Esophagus (tissue), 2 donors: ENCODE measurements around the gene DAP3. TPM values are rescaled to one million over a fixed set of nuclear protein-coding genes. Genes with fewer than 3 reads are reported as not detected.
"Not testable (repeated sequence)": the region's sequence is repeated elsewhere in the genome, so short reads cannot be mapped to it uniquely, and the experiment has no call there.

ENCODE experiments used
- H3K27ac ChIP-seq, 2 donors: one replicate each; pipeline ENCODE4 v1.5.1; 2013; ENCODE audit warnings: low read depth in 2 of 2, mild to moderate bottlenecking in 2 of 2, inconsistent platforms in 1 of 2, low read length in 1 of 2, moderate library complexity in 1 of 2
- H3K27me3 ChIP-seq, 2 donors: one replicate each; pipeline ENCODE4 v1.6.1; 2013; ENCODE audit warnings: low read length in 2 of 2, control low read depth in 1 of 2, mild to moderate bottlenecking in 1 of 2; ENCODE audit not compliant: insufficient read depth in 2 of 2, control insufficient read depth in 1 of 2
- H3K36me3 ChIP-seq, 2 donors: one replicate each; pipeline ENCODE4 v1.6.1; 2013; ENCODE audit warnings: low read length in 1 of 2; ENCODE audit not compliant: control insufficient read depth in 2 of 2, insufficient read depth in 2 of 2
- H3K4me1 ChIP-seq, 2 donors: one replicate each; pipeline ENCODE4 v1.6.1; 2013; ENCODE audit warnings: low read length in 1 of 2; ENCODE audit not compliant: control insufficient read depth in 2 of 2, insufficient read depth in 2 of 2
- H3K4me3 ChIP-seq, 2 donors: one replicate each; pipeline ENCODE4 v1.5.1; 2013; ENCODE audit warnings: low read length in 2 of 2, mild to moderate bottlenecking in 2 of 2, low read depth in 1 of 2, moderate library complexity in 1 of 2
- H3K9me3 ChIP-seq, 2 donors: one replicate each; pipeline ENCODE4 v1.6.1; 2013; ENCODE audit warnings: mild to moderate bottlenecking in 2 of 2, low read depth in 1 of 2, low read length in 1 of 2, moderate library complexity in 1 of 2; ENCODE audit not compliant: control insufficient read depth in 2 of 2, insufficient read depth in 1 of 2
- WGBS, 2 donors: extraction: QIAGEN DNeasy Blood & Tissue Kit; methylation state at CpG; one replicate each; pipeline ENCODE4 v1.1.7; 2013; 5-methylcytosine and 5-hydroxymethylcytosine counted together
- polyA plus RNA-seq, 2 donors: library from polyadenylated mRNA; stranded (reverse); fragments of 200-250 nt; gene quantifications; one replicate each; pipeline ENCODE4 v1.2.3, GENCODE V29; 2013
- donor health status: healthy with polysubstance abuse.
- donor health status: Bipolar disorder and iron deficiency.

DAP3 gene
- polyA plus RNA-seq, 2 donors: 57.6 to 65.8 TPM

DNA sequence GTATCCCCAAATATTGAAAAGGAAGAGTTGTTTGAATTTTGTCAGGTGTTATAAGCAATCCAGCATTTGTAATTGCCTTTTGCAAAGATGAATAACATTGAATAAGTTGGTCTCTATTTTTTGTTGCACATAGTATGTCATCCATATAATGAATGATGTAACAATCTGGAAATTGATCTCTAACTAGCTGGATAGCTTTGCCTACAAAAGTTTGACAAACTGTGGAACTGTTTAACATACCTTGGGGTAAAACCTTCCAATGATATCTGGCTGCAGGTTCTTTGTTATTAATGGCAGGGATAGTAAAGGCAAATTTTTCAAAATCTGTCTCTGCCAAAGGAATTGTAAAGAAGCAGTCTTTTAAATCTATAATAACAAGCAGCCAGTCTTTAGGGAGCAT is 7.6 kb downstream of the DAP3 start:
- H3K4me3 ChIP-seq: no peak overlapping the region

DNA sequence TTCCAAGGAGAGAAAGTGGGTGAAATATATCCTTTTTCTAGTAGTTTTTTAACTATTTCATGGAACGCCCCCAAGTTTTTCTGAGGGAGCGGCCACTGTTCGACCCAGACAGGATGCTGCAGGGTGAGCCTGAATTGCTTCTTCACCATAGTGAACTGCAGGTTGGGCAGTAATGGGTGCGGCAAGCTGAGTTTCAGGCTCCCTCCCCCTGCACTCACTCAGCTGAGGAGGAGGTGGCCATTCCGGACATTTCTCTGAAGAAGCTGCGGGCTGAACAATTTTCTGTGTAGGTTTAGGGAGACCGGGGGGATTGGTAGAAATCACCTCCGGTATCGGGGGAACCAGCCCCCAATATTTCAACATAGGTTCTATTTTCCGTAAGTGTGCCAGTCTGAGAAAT is 8.2 kb downstream of the DAP3 start:
- Histone ChIP-seq H3K9me3 (no peaks in the 10 kb centered on the region), H3K4me1 (peaks cover 0 to 2% of the 10 kb centered on the region in 2 donors), H3K4me3 (no peak overlapping the region), H3K27ac (no peak overlapping the region), H3K36me3 (peaks cover 0 to 2% of the 10 kb centered on the region in 2 donors), H3K27me3 (no peaks in the 10 kb centered on the region)
- WGBS, 2 donors: 96 to 97% methylated on average over 10 of the region's 10 CpGs

More for the DNA sequence above, 7.6 kb downstream of the DAP3 start:
- Histone ChIP-seq H3K27me3 (no peaks in the 10 kb centered on the region), H3K27ac (no peak overlapping the region), H3K4me1 (peaks cover 0 to 2% of the 10 kb centered on the region in 2 donors), H3K36me3 (peaks cover 0 to 3% of the 10 kb centered on the region in 2 donors), H3K9me3 (no peaks in the 10 kb centered on the region)

- not testable (repeated sequence) for H3K36me3 ChIP-seq, H3K27me3 ChIP-seq, H3K9me3 ChIP-seq, H3K4me3 ChIP-seq, H3K27ac ChIP-seq, H3K4me1 ChIP-seq
- 91 to 96% methylated on average over 11 of the region's 11 CpGs for WGBS, 2 donors
Measured at GRCh38 chr1:155697616-155698015, 8.7 kb downstream of the DAP3 start.

DNA sequence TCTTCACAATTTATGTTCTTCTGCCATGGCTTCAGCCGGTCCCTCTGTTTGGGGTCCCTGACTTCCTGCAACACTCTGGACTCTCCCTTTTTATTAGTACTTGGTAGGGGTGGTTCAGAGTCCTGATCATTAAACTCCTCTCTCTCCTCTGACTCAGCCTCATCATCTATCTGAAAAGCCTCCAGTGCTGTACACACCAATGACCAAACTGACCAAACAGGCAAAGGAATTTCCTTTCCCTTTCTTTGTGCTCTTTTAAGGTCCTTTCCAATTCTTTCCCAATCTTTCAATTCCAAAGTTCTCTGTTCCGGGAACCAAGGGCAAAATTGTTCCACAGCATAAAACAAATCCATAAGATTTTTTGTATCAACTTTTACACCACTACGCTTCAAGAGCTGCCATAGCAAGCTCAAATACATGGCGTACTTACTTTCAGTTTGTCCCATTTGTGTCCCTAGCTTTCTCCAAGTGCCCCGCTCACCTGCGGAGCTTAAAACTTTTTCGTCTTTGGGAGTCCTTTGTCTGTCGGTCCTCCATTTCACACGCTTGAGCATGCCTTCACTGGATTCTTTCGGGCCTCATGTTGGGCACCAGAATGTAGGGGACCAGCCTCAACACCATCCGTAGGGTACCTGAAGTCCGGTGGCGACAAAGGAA is 9.6 kb downstream of the DAP3 start:
- no peaks in the 10 kb centered on the region for H3K36me3 ChIP-seq
- 95% methylated on average over 13 of the region's 13 CpGs for WGBS, 2 donors
- H3K4me1 ChIP-seq: peaks cover 0 to 2% of the 10 kb centered on the region in 2 donors
- H3K9me3 ChIP-seq: no peaks in the 10 kb centered on the region
- H3K4me3 ChIP-seq: no peak overlapping the region
- H3K27ac ChIP-seq: no peak overlapping the region
- H3K27me3 ChIP-seq: no peaks in the 10 kb centered on the region

- not testable (repeated sequence) for H3K36me3 ChIP-seq, H3K9me3 ChIP-seq, H3K4me3 ChIP-seq, H3K27me3 ChIP-seq, H3K4me1 ChIP-seq, H3K27ac ChIP-seq
- 94 to 95% methylated on average over 4 of the region's 4 CpGs for WGBS, 2 donors
Measured at GRCh38 chr1:155699062-155699461, 10.2 kb downstream of the DAP3 start.

- not testable (repeated sequence) for H3K27me3 ChIP-seq, H3K4me3 ChIP-seq, H3K9me3 ChIP-seq, H3K27ac ChIP-seq, H3K4me1 ChIP-seq, H3K36me3 ChIP-seq
- WGBS, 2 donors: 63 to 64% methylated on average over 2 of the region's 2 CpGs
Measured at GRCh38 chr1:155701675-155702074, 12.8 kb downstream of the DAP3 start.

DNA sequence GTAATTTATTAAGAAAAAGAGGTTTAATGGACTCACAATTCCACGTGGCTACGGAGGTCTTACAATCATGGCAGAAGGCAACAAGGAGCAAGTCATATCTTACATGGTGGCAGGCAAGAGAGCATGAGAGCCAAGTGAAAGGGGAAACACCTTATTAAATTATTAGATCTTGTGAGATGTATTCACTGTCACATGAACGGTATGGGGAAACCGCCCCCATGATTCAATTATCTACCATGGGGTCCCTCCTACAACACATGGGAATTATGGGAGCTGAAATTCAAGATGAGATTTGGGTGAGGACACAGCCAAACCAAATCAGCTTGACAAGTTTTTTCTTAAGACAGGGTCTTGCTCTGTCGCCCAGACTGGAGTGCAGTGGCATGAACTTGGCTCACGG is 14.3 kb downstream of the DAP3 start:
- Histone ChIP-seq H3K27me3 (no peaks in the 10 kb centered on the region), H3K4me1 (no peaks in the 10 kb centered on the region), H3K4me3 (no peak overlapping the region), H3K9me3 (no peaks in the 10 kb centered on the region), H3K36me3 (no peaks in the 10 kb centered on the region), H3K27ac (no peak overlapping the region)
- WGBS, 2 donors: 93% methylated on average over 6 of the region's 6 CpGs

DNA sequence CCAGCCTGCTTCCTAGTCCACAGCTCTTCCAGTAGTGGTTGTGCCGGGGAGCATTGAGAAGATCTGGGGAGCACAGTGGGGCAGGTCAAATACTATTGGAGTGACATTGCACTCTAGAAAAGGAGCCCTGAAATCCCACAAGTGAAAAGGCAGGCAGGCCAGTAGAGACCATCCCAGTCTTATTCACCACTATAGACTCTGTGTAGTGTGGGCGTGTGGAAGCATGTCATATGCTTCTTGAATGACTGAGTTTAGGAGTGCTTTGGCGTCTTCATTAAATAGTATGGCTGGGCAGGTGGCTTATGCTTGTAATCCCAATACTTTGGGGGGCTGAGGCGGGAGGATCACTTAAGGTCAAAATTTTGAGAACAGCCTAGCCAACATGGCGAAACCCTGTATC is 15.5 kb downstream of the DAP3 start:
- not testable (repeated sequence) for H3K27me3 ChIP-seq, H3K36me3 ChIP-seq, H3K4me3 ChIP-seq, H3K9me3 ChIP-seq, H3K27ac ChIP-seq, H3K4me1 ChIP-seq
- WGBS, 2 donors: 79 to 80% methylated on average over 4 to 5 of the region's 5 CpGs

DNA sequence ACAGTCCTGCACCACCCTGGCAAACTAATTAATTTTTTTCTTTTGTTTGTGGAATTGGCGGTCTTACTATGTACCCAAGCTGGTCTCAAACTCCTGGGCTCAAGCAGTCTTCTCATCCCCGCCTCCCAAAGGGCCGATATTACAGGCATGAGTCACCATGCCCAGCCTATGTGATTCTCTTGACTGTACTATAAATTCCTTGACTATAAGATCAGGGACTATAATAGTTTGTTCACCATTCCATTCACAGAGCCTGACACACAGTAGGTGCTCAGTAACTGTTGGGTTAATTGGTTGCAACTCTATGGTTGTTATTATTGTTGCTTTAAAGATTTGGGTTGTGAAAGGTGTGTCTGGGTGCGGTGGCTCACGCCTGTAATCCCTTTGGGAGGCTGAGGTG is 17.2 kb downstream of the DAP3 start:
- Histone ChIP-seq H3K9me3 (no peaks in the 10 kb centered on the region), H3K4me3 (no peak overlapping the region), H3K4me1 (no peaks in the 10 kb centered on the region), H3K27me3 (no peaks in the 10 kb centered on the region), H3K36me3 (no peaks in the 10 kb centered on the region), H3K27ac (no peak overlapping the region)
- 84 to 87% methylated on average over 5 of the region's 5 CpGs for WGBS, 2 donors

- no peaks in the 10 kb centered on the region for H3K4me1 ChIP-seq
- no peak overlapping the region for H3K4me3 ChIP-seq
- H3K36me3 ChIP-seq: no peaks in the 10 kb centered on the region
- H3K27ac ChIP-seq: no peak overlapping the region
- no peaks in the 10 kb centered on the region for H3K27me3 ChIP-seq
- WGBS, 2 donors: 96 to 99% methylated on average over 3 of the region's 3 CpGs
- H3K9me3 ChIP-seq: no peaks in the 10 kb centered on the region
Measured at GRCh38 chr1:155709391-155709790, 20.5 kb downstream of the DAP3 start.
